CD4-positive, alpha-beta T cell treated with Interleukin-17A for 1 hour (primary cell): Measurements from ENCODE around the gene DSE.

Experiments used
- DNase-seq: peaks from one replicate; pipeline ENCODE4 v3.0.0-alpha.2; 2020

The DSE gene

GRCh38 chr6:116450185-116450710, 79.5 kb downstream of the DSE start:
- DNase-seq = no peak

- no peak for DNase-seq
Observed at GRCh38 chr6:116450769-116451740, 80.3 kb downstream of the DSE start.

DNA sequence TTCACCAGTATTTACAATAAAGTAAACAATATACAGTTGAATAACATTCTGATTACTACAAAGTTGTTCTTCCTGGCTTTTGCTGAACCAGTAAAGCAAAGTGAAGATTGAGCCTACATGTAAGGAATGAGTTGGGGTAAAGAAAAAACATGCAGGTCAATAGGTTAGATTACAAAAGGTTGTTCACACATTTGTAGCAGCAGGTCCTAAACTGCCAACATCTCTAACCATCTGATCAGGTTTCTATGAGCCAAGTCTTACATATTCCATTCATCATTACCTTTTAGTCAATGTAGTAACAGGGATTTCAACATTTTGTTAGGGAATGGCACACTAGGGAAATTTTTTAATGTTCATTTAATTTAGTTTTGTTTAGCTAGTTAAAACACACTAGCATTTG, 81.2 kb downstream of the DSE start:
- DNase-seq = no peak

GRCh38 chr6:116452531-116452930, 81.8 kb downstream of the DSE start:
- no peak for DNase-seq

DNA sequence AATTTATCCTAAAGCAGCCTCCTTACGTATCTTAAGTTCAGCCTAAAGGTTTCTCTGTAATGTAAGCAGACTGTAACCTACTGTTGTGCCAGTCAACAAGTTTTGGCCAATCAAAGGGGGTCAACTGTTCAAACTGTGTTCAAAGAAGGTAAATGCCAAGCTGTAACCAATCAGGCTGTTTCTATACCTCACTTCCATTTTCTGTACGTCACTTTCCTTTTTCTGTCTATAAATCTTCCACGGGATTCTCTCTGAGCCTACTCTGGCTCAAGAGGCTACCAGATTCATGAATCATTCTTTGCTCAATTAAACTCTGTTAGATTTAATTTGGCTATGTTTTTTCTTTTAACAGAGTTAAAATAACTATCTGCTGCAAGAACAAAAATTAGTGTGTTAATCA, 85.4 kb downstream of the DSE start:
- DNase-seq = no peak

- no peak for DNase-seq
Observed at GRCh38 chr6:116456927-116457326, 86.2 kb downstream of the DSE start.

DNA sequence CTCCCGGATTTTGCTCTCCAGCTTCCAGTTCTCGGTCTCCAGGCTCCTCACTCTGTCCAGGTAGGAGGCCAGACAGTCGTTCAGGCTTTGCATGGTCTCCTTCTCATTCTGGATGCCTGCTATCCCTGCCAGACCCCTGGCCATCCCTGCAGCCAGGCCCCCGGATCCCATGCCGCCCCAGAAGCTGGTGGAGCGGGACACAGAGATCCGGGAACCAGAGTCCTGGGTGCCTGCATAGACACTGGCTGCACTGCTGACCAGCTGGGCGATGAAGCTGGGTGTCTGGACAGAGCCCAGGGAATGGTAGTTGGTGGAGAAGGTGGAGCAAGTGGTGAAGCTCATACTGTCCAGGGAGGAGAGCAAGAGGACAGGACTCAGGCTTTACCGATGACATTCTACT, 87.5 kb downstream of the DSE start:
- DNase-seq = no peak

GRCh38 chr6:116459927-116460326, 89.2 kb downstream of the DSE start:
- no peak for DNase-seq

- peak; percentile 18 for DNase-seq
Observed at GRCh38 chr6:116461331-116461931, 90.7 kb downstream of the DSE start, which contains the start of gene CALHM6. CALHM6 (plus strand) TSS chr6:116461375; CDS start chr6:116461930, 555 bp downstream.

GRCh38 chr6:116461932-116462885, 91.5 kb downstream of the DSE start:
- peak; percentile 39 for DNase-seq

DNA sequence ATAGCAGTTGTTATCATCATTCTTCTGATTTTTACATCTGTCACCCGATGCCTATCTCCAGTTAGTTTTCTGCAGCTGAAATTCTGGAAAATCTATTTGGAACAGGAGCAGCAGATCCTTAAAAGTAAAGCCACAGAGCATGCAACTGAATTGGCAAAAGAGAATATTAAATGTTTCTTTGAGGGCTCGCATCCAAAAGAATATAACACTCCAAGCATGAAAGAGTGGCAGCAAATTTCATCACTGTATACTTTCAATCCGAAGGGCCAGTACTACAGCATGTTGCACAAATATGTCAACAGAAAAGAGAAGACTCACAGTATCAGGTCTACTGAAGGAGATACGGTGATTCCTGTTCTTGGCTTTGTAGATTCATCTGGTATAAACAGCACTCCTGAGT, 92.6 kb downstream of the DSE start:
- no peak for DNase-seq

DNA sequence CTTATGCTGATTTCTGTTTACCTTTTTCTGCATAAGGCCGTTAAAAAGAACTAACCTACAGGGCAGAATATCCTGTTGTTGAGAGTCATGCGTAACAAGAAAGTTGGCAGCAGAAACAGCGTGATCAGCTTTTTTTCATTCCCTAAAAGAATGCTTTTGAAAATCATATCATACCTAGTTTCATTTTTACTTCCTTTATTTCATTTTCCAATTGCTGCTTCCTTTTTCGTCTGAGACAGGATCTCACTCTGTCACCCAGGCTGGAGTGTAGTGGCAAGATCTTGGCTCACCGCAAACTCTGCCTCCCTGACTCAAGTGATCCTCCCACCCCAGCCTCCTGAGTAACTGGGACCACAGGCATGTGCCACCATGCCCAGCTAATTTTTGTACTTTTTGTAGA, 94.5 kb downstream of the DSE start:
- no peak for DNase-seq

GRCh38 chr6:116467096-116467495, 96.3 kb downstream of the DSE start:
- no peak for DNase-seq

DNA sequence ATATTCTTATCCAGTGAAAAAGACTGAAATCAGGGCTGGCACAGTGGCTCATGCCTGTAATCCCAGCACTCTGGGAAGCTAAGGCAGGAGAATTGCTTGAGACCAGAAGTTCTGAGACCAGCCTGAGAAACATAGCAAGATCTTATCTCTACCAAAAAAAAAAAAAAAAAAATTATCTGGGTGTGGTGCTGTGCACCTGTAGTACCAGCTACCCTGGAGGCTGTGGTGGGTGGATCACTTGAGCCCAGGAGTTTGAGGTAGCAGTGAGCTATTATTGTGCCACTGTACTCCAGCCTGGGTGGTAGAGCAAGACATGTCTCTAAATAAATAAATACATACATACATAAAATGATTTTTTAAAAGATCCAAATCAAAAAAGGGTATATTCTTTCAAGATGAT, 96.8 kb downstream of the DSE start:
- DNase-seq = no peak

GRCh38 chr6:116468293-116468692, 97.5 kb downstream of the DSE start:
- no peak for DNase-seq

DNA sequence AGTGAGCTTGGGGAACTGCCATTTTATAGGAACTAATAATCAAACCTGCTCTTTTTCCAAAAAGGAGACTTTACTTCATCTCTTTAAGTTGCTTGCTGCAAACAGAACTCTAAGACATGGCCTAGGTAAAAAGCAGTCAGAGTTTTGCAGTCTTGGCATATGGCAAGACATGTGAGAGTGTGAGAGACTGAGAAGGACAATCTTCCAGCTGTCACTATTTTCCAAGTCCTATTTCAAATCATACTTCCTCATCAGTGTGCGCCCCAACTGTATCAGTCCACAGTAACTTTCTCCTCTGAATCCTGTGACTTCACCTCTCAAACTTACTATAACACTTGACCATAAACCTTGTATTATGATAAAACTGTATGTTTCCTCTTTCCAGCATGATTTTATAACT, 100.8 kb downstream of the DSE start:
- no peak for DNase-seq

DNA sequence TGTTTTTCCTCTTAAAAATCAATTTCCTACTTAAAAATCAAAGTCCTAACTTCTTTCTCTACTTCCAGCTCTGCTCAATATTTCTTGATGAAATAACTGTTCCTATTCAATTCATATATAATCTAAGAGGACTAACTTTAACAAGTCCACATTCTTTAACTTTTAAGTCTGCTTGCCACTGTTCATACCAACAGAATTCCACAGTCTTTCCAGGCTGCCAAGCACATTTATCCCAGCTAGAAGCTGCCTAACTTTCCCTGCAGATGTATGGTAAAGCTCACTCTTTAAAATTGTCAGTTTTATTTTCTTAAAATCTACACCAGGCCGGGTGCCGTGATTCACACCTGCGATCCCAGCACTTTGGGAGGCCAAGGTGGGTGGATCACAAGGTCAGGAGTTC, 102.0 kb downstream of the DSE start:
- DNase-seq = no peak

GRCh38 chr6:116475141-116475540, 104.4 kb downstream of the DSE start:
- DNase-seq = no peak

- peak; percentile 32 for DNase-seq
Observed at GRCh38 chr6:116476002-116476678, 105.4 kb downstream of the DSE start.

DNA sequence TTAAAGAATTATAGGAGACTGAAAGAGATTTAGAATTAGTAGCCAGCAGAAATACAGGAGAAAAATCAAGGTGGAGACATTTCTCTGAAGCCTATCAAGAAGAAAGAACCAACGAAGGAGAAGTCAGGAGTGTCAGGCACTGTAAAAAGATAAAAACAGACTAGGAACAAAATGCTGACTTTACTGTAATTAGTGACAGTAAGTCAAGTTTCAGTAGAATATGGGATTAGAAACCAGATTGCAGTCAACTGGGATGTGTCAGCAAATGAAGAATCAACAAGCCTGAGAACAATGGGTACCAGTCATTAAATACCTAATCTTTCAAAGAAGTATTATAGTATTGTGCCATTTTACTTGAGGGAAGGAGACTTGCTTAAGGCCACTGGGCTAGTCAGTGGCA, 112.0 kb downstream of the DSE start:
- DNase-seq = no peak

GRCh38 chr6:116483616-116484015, 112.9 kb downstream of the DSE start:
- no peak for DNase-seq

DNA sequence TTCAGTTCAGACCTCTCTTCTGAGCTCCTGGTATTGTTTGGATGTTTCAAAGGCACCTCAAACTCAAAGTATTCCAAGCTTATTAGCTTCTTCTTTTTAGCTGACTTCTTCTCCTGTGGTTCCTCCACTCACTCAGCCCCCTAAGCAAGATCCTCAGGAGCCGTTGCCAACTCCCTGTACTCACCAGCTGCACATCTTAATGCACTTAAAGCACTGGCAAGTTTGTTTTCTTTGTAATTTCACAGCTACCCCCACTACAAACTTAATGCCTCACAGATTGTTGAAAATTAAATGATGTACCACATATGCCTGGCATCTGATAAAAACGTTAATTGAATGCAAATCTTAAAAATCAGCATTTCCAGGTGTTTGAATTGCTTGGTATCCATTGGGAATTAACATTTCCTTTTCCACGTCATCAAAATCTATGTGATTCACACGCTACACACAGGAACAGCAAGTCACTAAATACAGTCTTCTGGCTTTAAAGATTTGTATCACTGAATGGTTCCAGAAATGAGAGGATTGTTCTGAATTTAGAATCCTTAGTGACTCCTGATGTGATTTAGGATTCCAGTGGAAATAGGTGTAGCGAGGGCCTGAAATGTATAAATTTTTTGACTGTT, 114.9 kb downstream of the DSE start:
- no peak for DNase-seq
